ENCODE measurements around the gene SMYD3.

SMYD3 gene

DNA sequence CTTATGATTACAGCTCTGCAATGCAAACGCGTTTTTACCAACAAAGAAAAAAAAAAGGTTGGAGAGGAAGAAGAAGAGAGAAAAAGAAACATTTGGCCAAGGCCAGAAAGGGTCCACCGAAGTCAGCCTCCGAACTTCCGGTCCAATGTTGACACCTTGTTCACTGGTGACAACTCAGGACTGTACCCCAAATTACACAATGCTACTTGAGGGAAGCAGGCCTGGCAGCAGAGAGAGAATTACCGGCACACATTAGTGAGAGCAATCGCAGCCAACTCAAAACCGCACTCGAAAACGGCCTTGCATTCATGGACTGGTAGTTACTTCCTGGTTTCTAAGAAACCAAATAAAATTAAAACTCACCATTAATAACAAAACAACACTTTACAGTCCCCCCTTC lies 699.8 kb downstream of the SMYD3 start:
- Histone ChIP-seq H4K20me1 (ENCODE audit: insufficient read depth, low read length) (no peaks in the 10 kb centered on the region), H3K4me3 (ENCODE audit: low read depth in 1 of 2, low read length in 2 of 2) (no peak overlapping the region), H3K9me3 (ENCODE audit: insufficient read depth, low read length, severe bottlenecking) (no peaks in the 10 kb centered on the region), H3K4me2 (ENCODE audit: insufficient read depth, low read length) (no peak overlapping the region), H3K4me1 (ENCODE audit: insufficient read depth, low read length) (no peaks in the 10 kb centered on the region), H2AFZ (ENCODE audit: low read depth, low read length) (no peak overlapping the region), H3K27ac (ENCODE audit: low read length) (no peak overlapping the region), H3K36me3 (ENCODE audit: insufficient read depth, low read length) (no peaks in the 10 kb centered on the region), H3K27me3 (ENCODE audit: insufficient read depth, low read length, poor library complexity) (no peaks in the 10 kb centered on the region), H3K9ac (ENCODE audit: low read depth, low read length) (no peak overlapping the region), H3K79me2 (ENCODE audit: insufficient read depth, low read length) (no peaks in the 10 kb centered on the region)
- TF ChIP-seq EZH2 (IDR thresholded peaks at IDR 0.05; ENCODE audit: borderline replicate concordance, low read depth, low read length, severe bottlenecking) (no peak), CTCF (IDR thresholded peaks at IDR 0.05; ENCODE audit: borderline replicate concordance, extremely low read depth, low read length, poor library complexity, severe bottlenecking) (no peak)
- no peak for ATAC-seq (ENCODE audit: insufficient read depth, low read depth)
- DNase-seq, result no peak

- Histone ChIP-seq H3K27me3 (ENCODE audit: insufficient read depth, low read length, poor library complexity) (no peaks in the 10 kb centered on the region), H3K4me2 (ENCODE audit: insufficient read depth, low read length) (no peak overlapping the region), H3K9me3 (ENCODE audit: insufficient read depth, low read length, severe bottlenecking) (no peaks in the 10 kb centered on the region), H3K4me3 (ENCODE audit: low read depth in 1 of 2, low read length in 2 of 2) (no peak overlapping the region), H3K79me2 (ENCODE audit: insufficient read depth, low read length) (no peaks in the 10 kb centered on the region), H2AFZ (ENCODE audit: low read depth, low read length) (no peak overlapping the region), H3K36me3 (ENCODE audit: insufficient read depth, low read length) (no peaks in the 10 kb centered on the region), H3K27ac (ENCODE audit: low read length) (no peak overlapping the region), H3K4me1 (ENCODE audit: insufficient read depth, low read length) (no peaks in the 10 kb centered on the region), H3K9ac (ENCODE audit: low read depth, low read length) (no peak overlapping the region), H4K20me1 (ENCODE audit: insufficient read depth, low read length) (no peaks in the 10 kb centered on the region)
- TF ChIP-seq CTCF (IDR thresholded peaks at IDR 0.05; ENCODE audit: borderline replicate concordance, extremely low read depth, low read length, poor library complexity, severe bottlenecking), result no peak
- no peak for TF ChIP-seq EZH2 (IDR thresholded peaks at IDR 0.05; ENCODE audit: borderline replicate concordance, low read depth, low read length, severe bottlenecking)
- DNase-seq (no peak), ATAC-seq (ENCODE audit: insufficient read depth, low read depth) (no peak)
Measured at GRCh38 chr1:245805532-245805931, 701.5 kb downstream of the SMYD3 start.

DNA sequence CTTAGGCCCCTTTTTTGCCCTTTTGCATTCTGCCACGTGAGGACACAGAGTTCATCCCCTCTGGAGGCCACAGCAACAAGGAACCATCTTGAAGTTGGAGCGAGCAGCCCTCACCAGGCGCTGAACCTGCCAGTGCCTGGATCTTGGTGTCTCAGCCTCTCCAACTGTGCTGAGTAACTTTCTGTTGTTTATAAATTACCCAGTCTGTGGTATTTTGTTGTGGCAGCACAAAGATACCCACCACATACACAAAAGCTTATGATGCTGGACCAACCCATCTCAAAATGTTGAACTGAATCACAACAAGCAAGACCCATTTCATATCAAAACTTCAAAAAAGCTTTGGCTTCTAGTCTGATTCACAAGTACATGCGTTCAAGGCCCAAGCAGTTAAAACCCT lies 702.4 kb downstream of the SMYD3 start:
- Histone ChIP-seq H4K20me1 (ENCODE audit: insufficient read depth, low read length) (no peaks in the 10 kb centered on the region), H3K4me3 (ENCODE audit: low read depth in 1 of 2, low read length in 2 of 2) (no peak overlapping the region), H3K9ac (ENCODE audit: low read depth, low read length) (no peak overlapping the region), H2AFZ (ENCODE audit: low read depth, low read length) (no peak overlapping the region), H3K27me3 (ENCODE audit: insufficient read depth, low read length, poor library complexity) (no peaks in the 10 kb centered on the region), H3K4me1 (ENCODE audit: insufficient read depth, low read length) (no peaks in the 10 kb centered on the region), H3K36me3 (ENCODE audit: insufficient read depth, low read length) (no peaks in the 10 kb centered on the region), H3K9me3 (ENCODE audit: insufficient read depth, low read length, severe bottlenecking) (no peaks in the 10 kb centered on the region), H3K27ac (ENCODE audit: low read length) (no peak overlapping the region), H3K4me2 (ENCODE audit: insufficient read depth, low read length) (no peak overlapping the region), H3K79me2 (ENCODE audit: insufficient read depth, low read length) (no peaks in the 10 kb centered on the region)
- no peak for DNase-seq
- TF ChIP-seq CTCF (IDR thresholded peaks at IDR 0.05; ENCODE audit: borderline replicate concordance, extremely low read depth, low read length, poor library complexity, severe bottlenecking), result no peak
- TF ChIP-seq EZH2 (IDR thresholded peaks at IDR 0.05; ENCODE audit: borderline replicate concordance, low read depth, low read length, severe bottlenecking), result no peak
- ATAC-seq (ENCODE audit: insufficient read depth, low read depth), result no peak

- DNase-seq, result no peak
- no peaks in the 10 kb centered on the region for H4K20me1 ChIP-seq (ENCODE audit: insufficient read depth, low read length)
- no peak overlapping the region for H3K4me2 ChIP-seq (ENCODE audit: insufficient read depth, low read length)
- H2AFZ ChIP-seq (ENCODE audit: low read depth, low read length), result no peak overlapping the region
- H3K79me2 ChIP-seq (ENCODE audit: insufficient read depth, low read length), result no peaks in the 10 kb centered on the region
- H3K4me3 ChIP-seq (ENCODE audit: low read depth in 1 of 2, low read length in 2 of 2), result no peak overlapping the region
- no peak overlapping the region for H3K27ac ChIP-seq (ENCODE audit: low read length)
- no peak for ATAC-seq (ENCODE audit: insufficient read depth, low read depth)
- no peak overlapping the region for H3K9ac ChIP-seq (ENCODE audit: low read depth, low read length)
- H3K9me3 ChIP-seq (ENCODE audit: insufficient read depth, low read length, severe bottlenecking), result no peaks in the 10 kb centered on the region
- TF ChIP-seq EZH2 (IDR thresholded peaks at IDR 0.05; ENCODE audit: borderline replicate concordance, low read depth, low read length, severe bottlenecking) (no peak), CTCF (IDR thresholded peaks at IDR 0.05; ENCODE audit: borderline replicate concordance, extremely low read depth, low read length, poor library complexity, severe bottlenecking) (no peak)
- H3K36me3 ChIP-seq (ENCODE audit: insufficient read depth, low read length), result no peaks in the 10 kb centered on the region
- H3K27me3 ChIP-seq (ENCODE audit: insufficient read depth, low read length, poor library complexity), result no peaks in the 10 kb centered on the region
- no peaks in the 10 kb centered on the region for H3K4me1 ChIP-seq (ENCODE audit: insufficient read depth, low read length)
Measured at GRCh38 chr1:245803666-245804037, 703.4 kb downstream of the SMYD3 start.

Data from DND-41 (cell line).